Activated T-helper 2 cell treated with anti-CD3 and anti-CD28 coated beads, Interferon-gamma antibody, Interleukin-2, Interleukin-4, amounts not matched to agents 10 μg/mL and 5 μg/mL and 100 μg/mL, durations not matched to agents 14 hours and 24 hours and 36 hours (primary cell): ENCODE data around the gene DHDH. TPM values are rescaled to one million over a fixed set of nuclear protein-coding genes. Genes with fewer than 3 reads are reported as not detected.
"Not testable (repeated sequence)": the region's sequence is repeated elsewhere in the genome, so short reads cannot be mapped to it uniquely, and the experiment has no call there.

Experiments used
- DNase-seq: peaks from one replicate; pipeline ENCODE4 v3.0.0; 2021; ENCODE audit warnings: low spot score
- H3K27ac Mint-ChIP-seq: one replicate; pipeline ENCODE4 v1.8.0; 2021; ENCODE audit warnings: mixed read lengths
- H3K27me3 Mint-ChIP-seq: one replicate; pipeline ENCODE4 v1.8.0; 2021; ENCODE audit warnings: low read depth, mixed read lengths
- H3K36me3 Mint-ChIP-seq: one replicate; pipeline ENCODE4 v1.8.0; 2021; ENCODE audit warnings: low read depth, mixed read lengths
- H3K4me1 Mint-ChIP-seq: one replicate; pipeline ENCODE4 v1.8.0; 2021; ENCODE audit warnings: low read depth, mixed read lengths
- H3K4me3 Mint-ChIP-seq: one replicate; pipeline ENCODE4 v1.8.0; 2021; ENCODE audit warnings: low read depth, mild to moderate bottlenecking, moderate library complexity, mixed read lengths
- H3K9me3 Mint-ChIP-seq: one replicate; pipeline ENCODE4 v1.8.0; 2021; ENCODE audit warnings: mixed read lengths
- intact Hi-C: fragments of 100-400 bp; cut with micrococcal nuclease; formaldehyde crosslinking; loops from one replicate; pipeline ENCODE4 v1.15.1; 2023
- total RNA-seq: library from RNA; stranded (reverse); gene quantifications from 2 replicates; pipeline ENCODE4 v1.2.3, GENCODE V29; 2022

Gene DHDH
- total RNA-seq, 1 donor from 2014 or later = not detected

- no peaks in the 10 kb centered on the region for H3K9me3 Mint-ChIP-seq
- no peak overlapping the region for H3K4me3 Mint-ChIP-seq
- H3K27ac Mint-ChIP-seq = no peak overlapping the region
- H3K4me1 Mint-ChIP-seq = peaks cover 2% of the 10 kb centered on the region
- intact Hi-C loops = no loop called here
- no peaks in the 10 kb centered on the region for H3K27me3 Mint-ChIP-seq
- no peak for DNase-seq
- peaks cover 34% of the 10 kb centered on the region for H3K36me3 Mint-ChIP-seq
These were observed 11.6 kb upstream of the DHDH start for GRCh38 chr19:48921721-48922500.

- Mint-ChIP-seq H3K9me3 (no peaks in the 10 kb centered on the region), H3K27ac (no peak overlapping the region), H3K4me3 (no peak overlapping the region), H3K36me3 (peaks cover 32% of the 10 kb centered on the region), H3K4me1 (peaks cover 4% of the 10 kb centered on the region), H3K27me3 (no peaks in the 10 kb centered on the region)
- intact Hi-C loops = no loop called here
- no peak for DNase-seq
These were observed 10.7 kb upstream of the DHDH start for GRCh38 chr19:48922548-48923490.

- H3K27ac Mint-ChIP-seq = no peak overlapping the region
- intact Hi-C loops = no loop called here
- H3K36me3 Mint-ChIP-seq = peaks cover 18% of the 10 kb centered on the region
- H3K4me1 Mint-ChIP-seq = peaks cover 4% of the 10 kb centered on the region
- no peak overlapping the region for H3K4me3 Mint-ChIP-seq
- no peaks in the 10 kb centered on the region for H3K9me3 Mint-ChIP-seq
- H3K27me3 Mint-ChIP-seq = no peaks in the 10 kb centered on the region
- no peak for DNase-seq
These were observed 8.2 kb upstream of the DHDH start for GRCh38 chr19:48925240-48925843.

- not testable (repeated sequence) for H3K9me3 Mint-ChIP-seq
These were observed 7.6 kb upstream of the DHDH start for GRCh38 chr19:48925890-48926289.

GRCh38 chr19:48926909-48927308, 6.6 kb upstream of the DHDH start:
- H3K36me3 Mint-ChIP-seq = peaks cover 9% of the 10 kb centered on the region
- no peaks in the 10 kb centered on the region for H3K27me3 Mint-ChIP-seq
- DNase-seq = no peak
- H3K4me1 Mint-ChIP-seq = peaks cover 4% of the 10 kb centered on the region
- no peak overlapping the region for H3K4me3 Mint-ChIP-seq
- peak overlapping the region; percentile 12 for H3K27ac Mint-ChIP-seq
- intact Hi-C loops = no loop called here
- H3K9me3 Mint-ChIP-seq = no peaks in the 10 kb centered on the region

More at GRCh38 chr19:48925890-48926289, 7.6 kb upstream of the DHDH start:
- peaks cover 17% of the 10 kb centered on the region for H3K36me3 Mint-ChIP-seq
- H3K27me3 Mint-ChIP-seq, H3K27ac Mint-ChIP-seq, intact Hi-C loops, DNase-seq, H3K4me3 Mint-ChIP-seq, H3K4me1 Mint-ChIP-seq: not testable (repeated sequence)

- H3K36me3 Mint-ChIP-seq, H3K27me3 Mint-ChIP-seq, H3K9me3 Mint-ChIP-seq, H3K4me1 Mint-ChIP-seq, H3K4me3 Mint-ChIP-seq, DNase-seq, H3K27ac Mint-ChIP-seq, intact Hi-C loops: not testable (repeated sequence)
These were observed 5.8 kb upstream of the DHDH start for GRCh38 chr19:48927692-48928091.

- peaks cover 3% of the 10 kb centered on the region for H3K27me3 Mint-ChIP-seq
- DNase-seq = no peak
- intact Hi-C loops = no loop called here
- no peaks in the 10 kb centered on the region for H3K9me3 Mint-ChIP-seq
- peaks cover 7% of the 10 kb centered on the region for H3K4me1 Mint-ChIP-seq
- no peaks in the 10 kb centered on the region for H3K36me3 Mint-ChIP-seq
- no peak overlapping the region for H3K27ac Mint-ChIP-seq
- H3K4me3 Mint-ChIP-seq = no peak overlapping the region
These were observed 5.1 kb upstream of the DHDH start for GRCh38 chr19:48928164-48929025.

- no peaks in the 10 kb centered on the region for H3K9me3 Mint-ChIP-seq
- intact Hi-C loops = no loop called here
- no peak overlapping the region for H3K27ac Mint-ChIP-seq
- H3K4me3 Mint-ChIP-seq = no peak overlapping the region
- H3K4me1 Mint-ChIP-seq = peaks cover 9% of the 10 kb centered on the region
- H3K27me3 Mint-ChIP-seq = peaks cover 3% of the 10 kb centered on the region
- DNase-seq = no peak
- H3K36me3 Mint-ChIP-seq = no peaks in the 10 kb centered on the region
These were observed 1.3 kb downstream of the DHDH start for GRCh38 chr19:48934837-48935236.

GRCh38 chr19:48935864-48936263, 2.4 kb downstream of the DHDH start:
- H3K27ac Mint-ChIP-seq = no peak overlapping the region
- H3K36me3 Mint-ChIP-seq = no peaks in the 10 kb centered on the region
- no peak for DNase-seq
- H3K4me3 Mint-ChIP-seq = no peak overlapping the region
- intact Hi-C loops = no loop called here
- peaks cover 3% of the 10 kb centered on the region for H3K27me3 Mint-ChIP-seq
- peaks cover under 1% of the 10 kb centered on the region for H3K9me3 Mint-ChIP-seq
- H3K4me1 Mint-ChIP-seq = peaks cover 9% of the 10 kb centered on the region

- Mint-ChIP-seq H3K9me3 (peaks cover 7% of the 10 kb centered on the region), H3K27ac (no peak overlapping the region), H3K4me1 (peaks cover 7% of the 10 kb centered on the region), H3K4me3 (no peak overlapping the region), H3K36me3 (no peaks in the 10 kb centered on the region), H3K27me3 (peaks cover under 1% of the 10 kb centered on the region)
- intact Hi-C loops = no loop called here
- DNase-seq = no peak
These were observed 4.8 kb downstream of the DHDH start for GRCh38 chr19:48938256-48938655.

- intact Hi-C loops = no loop called here
- Mint-ChIP-seq H3K27ac (no peak overlapping the region), H3K4me1 (no peaks in the 10 kb centered on the region), H3K9me3 (peaks cover 7% of the 10 kb centered on the region), H3K4me3 (no peak overlapping the region), H3K36me3 (no peaks in the 10 kb centered on the region), H3K27me3 (no peaks in the 10 kb centered on the region)
- no peak for DNase-seq
These were observed 7.4 kb downstream of the DHDH start for GRCh38 chr19:48940902-48941301.

GRCh38 chr19:48943081-48943480, 9.6 kb downstream of the DHDH start:
- Mint-ChIP-seq H3K36me3 (no peaks in the 10 kb centered on the region), H3K27me3 (no peaks in the 10 kb centered on the region), H3K4me3 (no peak overlapping the region), H3K9me3 (peaks cover 16% of the 10 kb centered on the region), H3K27ac (no peak overlapping the region), H3K4me1 (no peaks in the 10 kb centered on the region)
- intact Hi-C loops = no loop called here
- DNase-seq = no peak
